Fibroblast of lung (primary cell): Measurements from ENCODE around the gene VPS50.

Source experiments
- EZH2 ChIP-seq: IDR thresholded peaks from 2 replicates; pipeline ENCODE4 v1.5.1; 2012; ENCODE audit warnings: low read length, control low read depth, mild to moderate bottlenecking; ENCODE audit errors: missing control alignments
- TF ChIP-seq, protein P1 (sequence below), 2 donors: IDR thresholded peaks in 1 of 2; conservative IDR thresholded peaks in 1 of 2; 1 replicate in 1 of 2; 2 replicates in 1 of 2; pipeline ENCODE4 v1.5.1; 2011 to 2012; ENCODE audit warnings: low read length in 2 of 2, control low read depth in 1 of 2, inconsistent platforms in 1 of 2, low read depth in 1 of 2, mild to moderate bottlenecking in 1 of 2

DNA sequence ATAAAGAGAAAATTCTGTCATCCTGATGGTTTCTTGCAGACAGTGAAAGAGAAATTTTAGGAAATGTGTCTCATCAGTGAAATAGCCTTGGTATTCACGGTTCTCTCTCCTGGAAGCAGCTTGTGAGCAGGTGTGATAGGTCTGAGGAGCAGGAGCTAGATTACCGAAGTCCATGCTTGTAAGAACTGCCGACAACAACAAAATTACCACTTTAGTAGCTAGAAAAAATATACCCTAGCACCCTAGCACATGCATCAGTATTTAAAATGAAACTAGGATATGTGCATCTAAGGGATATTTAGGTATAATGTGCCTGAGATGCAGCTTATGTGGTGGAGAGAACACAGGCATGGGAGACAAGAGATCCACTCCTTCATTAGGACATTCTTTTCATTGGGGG lies 82.3 kb downstream of the VPS50 start:
- TF ChIP-seq, protein P1, sequence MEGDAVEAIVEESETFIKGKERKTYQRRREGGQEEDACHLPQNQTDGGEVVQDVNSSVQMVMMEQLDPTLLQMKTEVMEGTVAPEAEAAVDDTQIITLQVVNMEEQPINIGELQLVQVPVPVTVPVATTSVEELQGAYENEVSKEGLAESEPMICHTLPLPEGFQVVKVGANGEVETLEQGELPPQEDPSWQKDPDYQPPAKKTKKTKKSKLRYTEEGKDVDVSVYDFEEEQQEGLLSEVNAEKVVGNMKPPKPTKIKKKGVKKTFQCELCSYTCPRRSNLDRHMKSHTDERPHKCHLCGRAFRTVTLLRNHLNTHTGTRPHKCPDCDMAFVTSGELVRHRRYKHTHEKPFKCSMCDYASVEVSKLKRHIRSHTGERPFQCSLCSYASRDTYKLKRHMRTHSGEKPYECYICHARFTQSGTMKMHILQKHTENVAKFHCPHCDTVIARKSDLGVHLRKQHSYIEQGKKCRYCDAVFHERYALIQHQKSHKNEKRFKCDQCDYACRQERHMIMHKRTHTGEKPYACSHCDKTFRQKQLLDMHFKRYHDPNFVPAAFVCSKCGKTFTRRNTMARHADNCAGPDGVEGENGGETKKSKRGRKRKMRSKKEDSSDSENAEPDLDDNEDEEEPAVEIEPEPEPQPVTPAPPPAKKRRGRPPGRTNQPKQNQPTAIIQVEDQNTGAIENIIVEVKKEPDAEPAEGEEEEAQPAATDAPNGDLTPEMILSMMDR (conservative IDR thresholded peaks at IDR 0.05 in 1 of 2, IDR thresholded peaks at IDR 0.05 in 1 of 2; ENCODE audit: low read depth in 1 of 2, low read length in 2 of 2), result no peak
- TF ChIP-seq EZH2, result no peak
